ENCODE results near the gene BMP2.

Gene BMP2

DNA sequence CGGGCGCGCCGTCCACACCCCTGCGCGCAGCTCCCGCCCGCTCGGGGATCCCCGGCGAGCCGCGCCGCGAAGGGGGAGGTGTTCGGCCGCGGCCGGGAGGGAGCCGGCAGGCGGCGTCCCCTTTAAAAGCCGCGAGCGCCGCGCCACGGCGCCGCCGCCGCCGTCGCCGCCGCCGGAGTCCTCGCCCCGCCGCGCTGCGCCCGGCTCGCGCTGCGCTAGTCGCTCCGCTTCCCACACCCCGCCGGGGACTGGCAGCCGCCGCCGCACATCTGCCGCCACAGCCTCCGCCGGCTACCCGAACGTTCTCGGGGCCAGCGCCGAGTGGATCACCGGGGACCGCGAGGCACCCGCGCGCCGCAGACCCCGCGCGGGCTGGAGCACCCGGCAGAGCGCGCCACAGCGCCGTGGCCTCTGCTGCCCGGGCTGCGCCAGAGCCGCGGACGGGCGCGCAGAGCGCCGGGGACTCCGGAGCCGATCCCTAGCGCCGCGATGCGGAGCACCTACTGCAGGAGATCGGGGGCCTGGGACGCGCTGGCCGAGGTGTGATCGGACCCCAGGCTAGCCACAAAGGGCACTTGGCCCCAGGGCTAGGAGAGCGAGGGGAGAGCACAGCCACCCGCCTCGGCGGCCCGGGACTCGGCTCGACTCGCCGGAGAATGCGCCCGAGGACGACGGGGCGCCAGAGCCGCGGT, at the start of gene BMP2:
TSS of gene BMP2 (plus strand) at position 151 of the 692 bp plus-strand sequence. CDS start 2,441 bp downstream, outside the sequence.
- TF ChIP-seq, protein P1, sequence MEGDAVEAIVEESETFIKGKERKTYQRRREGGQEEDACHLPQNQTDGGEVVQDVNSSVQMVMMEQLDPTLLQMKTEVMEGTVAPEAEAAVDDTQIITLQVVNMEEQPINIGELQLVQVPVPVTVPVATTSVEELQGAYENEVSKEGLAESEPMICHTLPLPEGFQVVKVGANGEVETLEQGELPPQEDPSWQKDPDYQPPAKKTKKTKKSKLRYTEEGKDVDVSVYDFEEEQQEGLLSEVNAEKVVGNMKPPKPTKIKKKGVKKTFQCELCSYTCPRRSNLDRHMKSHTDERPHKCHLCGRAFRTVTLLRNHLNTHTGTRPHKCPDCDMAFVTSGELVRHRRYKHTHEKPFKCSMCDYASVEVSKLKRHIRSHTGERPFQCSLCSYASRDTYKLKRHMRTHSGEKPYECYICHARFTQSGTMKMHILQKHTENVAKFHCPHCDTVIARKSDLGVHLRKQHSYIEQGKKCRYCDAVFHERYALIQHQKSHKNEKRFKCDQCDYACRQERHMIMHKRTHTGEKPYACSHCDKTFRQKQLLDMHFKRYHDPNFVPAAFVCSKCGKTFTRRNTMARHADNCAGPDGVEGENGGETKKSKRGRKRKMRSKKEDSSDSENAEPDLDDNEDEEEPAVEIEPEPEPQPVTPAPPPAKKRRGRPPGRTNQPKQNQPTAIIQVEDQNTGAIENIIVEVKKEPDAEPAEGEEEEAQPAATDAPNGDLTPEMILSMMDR (IDR thresholded peaks at IDR 0.05; ENCODE audit: low read depth, low read length): no peak
- no peak for TF ChIP-seq EZH2phosphoT487 (IDR thresholded peaks at IDR 0.05; ENCODE audit: low read depth)
- Histone ChIP-seq H3K4me3 (ENCODE audit: low read length) (no peak within 1 kb of the TSS), H3K36me3 (replicated peaks; ENCODE audit: low read depth, low read length) (no peaks in the 10 kb centered on the region), H3K9ac (ENCODE audit: low read length) (no peak within 1 kb of the TSS), H2AFZ (ENCODE audit: low read depth, low read length) (no peak within 1 kb of the TSS), H3K4me1 (ENCODE audit: low read length) (no peaks in the 10 kb centered on the region), H4K20me1 (ENCODE audit: insufficient read depth, low read length) (no peaks in the 10 kb centered on the region), H3K4me2 (ENCODE audit: low read length) (no peak within 1 kb of the TSS), H3K79me2 (ENCODE audit: low read length) (no peaks in the 10 kb centered on the region), H3K9me3 (ENCODE audit: insufficient read depth, low read length) (no peaks in the 10 kb centered on the region), H3K27ac (ENCODE audit: low read length) (no peak within 1 kb of the TSS), H3K27me3 (ENCODE audit: low read depth, low read length) (no peaks in the 10 kb centered on the region)

DNA sequence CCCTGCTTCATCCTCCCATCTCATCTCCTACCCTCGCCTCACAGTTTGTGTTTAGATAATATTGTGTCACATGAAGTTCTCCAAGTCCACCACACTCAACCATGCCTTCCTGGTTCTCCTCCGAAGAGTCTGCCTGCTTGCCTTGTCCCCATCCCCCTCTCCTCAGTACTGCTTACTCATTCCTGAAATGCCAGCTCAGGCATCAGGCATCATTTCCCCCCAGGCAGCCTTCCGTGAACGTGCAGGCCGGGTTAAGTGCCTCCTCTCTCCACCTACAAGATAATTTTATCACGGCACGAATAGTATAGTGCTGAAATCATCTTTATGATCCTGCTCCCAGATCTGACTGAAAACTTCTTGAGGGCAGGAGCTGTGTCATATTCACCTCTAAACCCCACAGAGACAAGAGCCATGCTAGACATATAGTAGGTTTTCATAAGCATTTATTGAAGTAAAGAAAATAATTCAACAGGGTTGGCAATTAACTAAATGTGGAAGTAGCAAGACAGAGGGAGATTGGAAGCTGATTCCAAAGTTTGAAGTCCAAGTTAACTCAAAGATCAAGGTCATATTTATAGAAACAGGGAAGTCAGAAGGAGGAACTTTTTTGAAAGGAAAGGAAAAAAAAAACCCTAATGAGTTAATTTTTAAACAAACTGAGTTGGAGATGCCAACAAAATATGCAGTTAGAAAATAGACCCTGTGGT, 48.7 kb upstream of the BMP2 start:
- Histone ChIP-seq H3K27me3 (ENCODE audit: low read depth, low read length) (no peaks in the 10 kb centered on the region), H3K27ac (ENCODE audit: low read length) (no peak overlapping the region), H3K36me3 (replicated peaks; ENCODE audit: low read depth, low read length) (no peaks in the 10 kb centered on the region), H4K20me1 (ENCODE audit: insufficient read depth, low read length) (no peaks in the 10 kb centered on the region), H3K9ac (ENCODE audit: low read length) (no peak overlapping the region), H2AFZ (ENCODE audit: low read depth, low read length) (no peak overlapping the region), H3K4me3 (ENCODE audit: low read length) (no peak overlapping the region), H3K4me1 (ENCODE audit: low read length) (no peaks in the 10 kb centered on the region), H3K9me3 (ENCODE audit: insufficient read depth, low read length) (no peaks in the 10 kb centered on the region), H3K79me2 (ENCODE audit: low read length) (no peaks in the 10 kb centered on the region), H3K4me2 (ENCODE audit: low read length) (no peak overlapping the region)
- no peak for TF ChIP-seq EZH2phosphoT487 (IDR thresholded peaks at IDR 0.05; ENCODE audit: low read depth)
- TF ChIP-seq, protein P1 (IDR thresholded peaks at IDR 0.05; ENCODE audit: low read depth, low read length): no peak

DNA sequence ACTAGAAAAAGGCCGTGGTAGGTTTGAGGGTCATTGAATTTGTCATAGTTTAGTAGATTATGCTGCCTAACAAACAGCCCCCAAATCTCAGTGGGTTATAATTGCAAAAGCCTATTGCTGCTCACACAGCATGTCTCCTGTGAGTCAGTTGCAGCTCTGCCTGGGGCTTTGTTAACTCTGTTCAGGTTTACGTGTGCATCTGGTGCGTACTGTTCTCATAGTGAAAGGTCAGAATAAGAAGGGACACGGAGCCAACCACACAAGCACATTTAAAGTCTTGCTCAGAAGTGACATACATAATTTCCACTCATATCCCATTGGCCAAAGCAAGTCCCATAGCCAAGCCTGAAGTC, 48.1 kb upstream of the BMP2 start:
- Histone ChIP-seq H3K4me3 (ENCODE audit: low read length) (no peak overlapping the region), H2AFZ (ENCODE audit: low read depth, low read length) (no peak overlapping the region), H3K4me1 (ENCODE audit: low read length) (no peaks in the 10 kb centered on the region), H3K4me2 (ENCODE audit: low read length) (no peak overlapping the region), H3K9ac (ENCODE audit: low read length) (no peak overlapping the region), H3K27ac (ENCODE audit: low read length) (no peak overlapping the region), H3K79me2 (ENCODE audit: low read length) (no peaks in the 10 kb centered on the region), H3K36me3 (replicated peaks; ENCODE audit: low read depth, low read length) (no peaks in the 10 kb centered on the region), H4K20me1 (ENCODE audit: insufficient read depth, low read length) (no peaks in the 10 kb centered on the region), H3K27me3 (ENCODE audit: low read depth, low read length) (no peaks in the 10 kb centered on the region), H3K9me3 (ENCODE audit: insufficient read depth, low read length) (no peaks in the 10 kb centered on the region)
- TF ChIP-seq, protein P1 (IDR thresholded peaks at IDR 0.05; ENCODE audit: low read depth, low read length): no peak
- TF ChIP-seq EZH2phosphoT487 (IDR thresholded peaks at IDR 0.05; ENCODE audit: low read depth): no peak

DNA sequence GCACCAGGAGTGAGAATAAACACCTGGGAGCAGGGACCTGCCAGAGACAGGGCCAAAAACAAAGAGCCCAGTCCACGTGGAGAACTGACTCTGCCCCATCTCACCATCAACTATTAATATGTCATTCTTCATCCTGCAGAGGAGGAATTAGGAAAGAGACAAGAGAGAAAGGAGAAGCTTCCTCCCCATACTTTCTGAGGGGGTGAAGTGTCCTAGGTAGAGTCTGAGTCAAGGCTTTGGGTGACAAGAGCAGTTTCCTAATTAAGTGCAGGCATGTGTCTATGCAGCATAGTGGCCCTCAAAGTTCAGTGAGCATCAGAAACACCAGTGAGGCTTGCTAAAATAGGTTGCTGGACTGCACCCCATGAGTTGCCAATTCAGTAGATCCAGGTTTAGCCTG, 40.7 kb upstream of the BMP2 start:
- Histone ChIP-seq H3K4me3 (ENCODE audit: low read length) (no peak overlapping the region), H4K20me1 (ENCODE audit: insufficient read depth, low read length) (no peaks in the 10 kb centered on the region), H3K79me2 (ENCODE audit: low read length) (no peaks in the 10 kb centered on the region), H3K4me1 (ENCODE audit: low read length) (no peaks in the 10 kb centered on the region), H3K4me2 (ENCODE audit: low read length) (no peak overlapping the region), H3K9me3 (ENCODE audit: insufficient read depth, low read length) (no peaks in the 10 kb centered on the region), H3K27me3 (ENCODE audit: low read depth, low read length) (peaks cover 3% of the 10 kb centered on the region; the same call in 1 of the 2 replicates), H3K36me3 (replicated peaks; ENCODE audit: low read depth, low read length) (no peaks in the 10 kb centered on the region), H3K9ac (ENCODE audit: low read length) (no peak overlapping the region), H2AFZ (ENCODE audit: low read depth, low read length) (no peak overlapping the region), H3K27ac (ENCODE audit: low read length) (no peak overlapping the region)
- TF ChIP-seq EZH2phosphoT487 (IDR thresholded peaks at IDR 0.05; ENCODE audit: low read depth): no peak
- TF ChIP-seq, protein P1 (IDR thresholded peaks at IDR 0.05; ENCODE audit: low read depth, low read length): no peak

Measured in OCI-LY3 (cell line).